CD14-positive monocyte (primary cell): ENCODE results near the gene ARFGAP1. TPM values are rescaled to one million over a fixed set of nuclear protein-coding genes. Genes with fewer than 3 reads are reported as not detected.

Source experiments
- DNase-seq, 3 donors: peaks; one replicate each; pipeline ENCODE4 v3.0.0-alpha.2; 2011 to 2022
- H2AFZ ChIP-seq: 2 replicates; pipeline ENCODE4 v1.6.0; 2012; ENCODE audit warnings: mild to moderate bottlenecking, low read depth, low read length, inconsistent platforms; ENCODE audit not compliant: insufficient read depth, poor library complexity, severe bottlenecking
- H3K27ac ChIP-seq, 2 donors: 1 replicate in 1 of 2; 2 replicates in 1 of 2; pipeline ENCODE4 v1.5.1; 2012 to 2013; ENCODE audit warnings: low read length in 2 of 2, control low read depth in 1 of 2, inconsistent platforms in 1 of 2, low read depth in 1 of 2, mild to moderate bottlenecking in 1 of 2
- H3K27me3 ChIP-seq, 2 donors: one replicate each; pipeline versions ENCODE4 v1.6.0 to v1.6.1; 2011 to 2013; ENCODE audit warnings: low read length in 2 of 2; ENCODE audit not compliant: control insufficient read depth in 2 of 2, insufficient read depth in 2 of 2
- H3K36me3 ChIP-seq, 2 donors: replicated peaks in 1 of 2; 1 replicate in 1 of 2; 2 replicates in 1 of 2; pipeline versions ENCODE4 v1.5.1 to v1.6.1; 2012 to 2013; ENCODE audit warnings: low read length in 2 of 2, control low read depth in 1 of 2, inconsistent platforms in 1 of 2, mild to moderate bottlenecking in 1 of 2; ENCODE audit not compliant: insufficient read depth in 2 of 2, control insufficient read depth in 1 of 2
- H3K4me1 ChIP-seq, 2 donors: 1 replicate in 1 of 2; 2 replicates in 1 of 2; pipeline versions ENCODE4 v1.5.1 to v1.6.1; 2012 to 2013; ENCODE audit warnings: low read length in 2 of 2, control low read depth in 1 of 2, inconsistent platforms in 1 of 2, mild to moderate bottlenecking in 1 of 2, moderate library complexity in 1 of 2; ENCODE audit not compliant: insufficient read depth in 2 of 2, control insufficient read depth in 1 of 2
- H3K4me2 ChIP-seq: replicated peaks from 2 replicates; pipeline ENCODE3; 2012; ENCODE audit warnings: low read length, moderate library complexity, mild to moderate bottlenecking; ENCODE audit not compliant: poor library complexity, severe bottlenecking; ENCODE audit errors: extremely low read depth
- H3K4me3 ChIP-seq, 3 experiments: fragments of 200-600 bp in 1 of 3; sonication (generic) in 1 of 3; replicated peaks in 1 of 3; 1 replicate in 2 of 3; 2 replicates in 1 of 3; pipeline ENCODE4 v1.5.1; 2011 to 2013; ENCODE audit warnings: low read length in 3 of 3, mild to moderate bottlenecking in 3 of 3, control low read depth in 2 of 3, low read depth in 2 of 3, inconsistent platforms in 1 of 3, moderate library complexity in 1 of 3
- H3K79me2 ChIP-seq: 2 replicates; pipeline ENCODE4 v1.6.0; 2012; ENCODE audit warnings: mild to moderate bottlenecking, control low read depth, inconsistent platforms, low read length, moderate library complexity; ENCODE audit not compliant: insufficient read depth
- H3K9ac ChIP-seq: 2 replicates; pipeline ENCODE4 v1.6.0; 2017; ENCODE audit warnings: low read length, mild to moderate bottlenecking; ENCODE audit not compliant: insufficient read depth, poor library complexity, severe bottlenecking
- H3K9me3 ChIP-seq, 2 donors: replicated peaks in 1 of 2; 1 replicate in 1 of 2; 2 replicates in 1 of 2; pipeline versions ENCODE4 v1.5.1 to v1.6.1; 2012 to 2013; ENCODE audit warnings: low read length in 2 of 2, control low read depth in 1 of 2; ENCODE audit not compliant: control insufficient read depth in 1 of 2, insufficient read depth in 1 of 2
- H4K20me1 ChIP-seq: 2 replicates; pipeline ENCODE4 v1.6.0; 2012; ENCODE audit warnings: mild to moderate bottlenecking, low read length, control low read depth, moderate library complexity; ENCODE audit not compliant: insufficient read depth
- H3K27ac Mint-ChIP-seq, 7 donors: one replicate each; pipeline ENCODE4 v1.8.0; 2020; ENCODE audit warnings: mild to moderate bottlenecking in 7 of 7, mixed read lengths in 7 of 7, moderate library complexity in 6 of 7, inconsistent platforms in 2 of 7
- H3K27me3 Mint-ChIP-seq, 3 donors: one replicate each; pipeline ENCODE4 v1.8.0; 2021 to 2022; ENCODE audit warnings: low read depth in 3 of 3, mild to moderate bottlenecking in 3 of 3, mixed read lengths in 3 of 3, moderate library complexity in 3 of 3, inconsistent platforms in 1 of 3
- H3K36me3 Mint-ChIP-seq, 2 donors: one replicate each; pipeline ENCODE4 v1.8.0; 2020; ENCODE audit warnings: mixed read lengths in 2 of 2, inconsistent platforms in 1 of 2, mild to moderate bottlenecking in 1 of 2
- H3K4me1 Mint-ChIP-seq: one replicate; pipeline ENCODE4 v1.8.0; 2020; ENCODE audit warnings: mild to moderate bottlenecking, mixed read lengths
- H3K4me3 Mint-ChIP-seq, 2 donors: one replicate each; pipeline ENCODE4 v1.8.0; 2020; ENCODE audit warnings: mild to moderate bottlenecking in 2 of 2, mixed read lengths in 2 of 2, moderate library complexity in 1 of 2
- H3K9me3 Mint-ChIP-seq, 7 donors: one replicate each; pipeline ENCODE4 v1.8.0; 2020 to 2022; ENCODE audit warnings: mixed read lengths in 7 of 7, mild to moderate bottlenecking in 6 of 7, moderate library complexity in 6 of 7, inconsistent platforms in 2 of 7
- CTCF ChIP-seq: fragments of 200-600 bp; IDR thresholded peaks from one replicate; pipeline ENCODE4 v1.8.0; 2022; ENCODE audit warnings: antibody characterized with exemption, mild to moderate bottlenecking
- WGBS: methylation state at CpG from one replicate; pipeline ENCODE4 v1.1.5; 2013; ENCODE audit warnings: missing lambda C conversion rate; ENCODE audit not compliant: insufficient coverage; 5-methylcytosine and 5-hydroxymethylcytosine counted together
- intact Hi-C, 2 donors: fragments of 100-400 bp; cut with micrococcal nuclease; formaldehyde crosslinking; loops; one replicate each; pipeline versions ENCODE4 v1.15.0 to v1.15.1; 2023
- polyA plus RNA-seq, 3 donors: library from polyadenylated mRNA; depleted of rRNA in 1 of 3; unstranded in 2 of 3; stranded (reverse) in 1 of 3; fragments of 300-500 nt in 2 of 3; fragments of >200 nt in 1 of 3; fragmentation: Illumina TruSeq in 2 of 3; gene quantifications; 1 replicate in 2 of 3; 2 replicates in 1 of 3; pipeline ENCODE4 v1.2.3, GENCODE V29; 2012 to 2021

The ARFGAP1 gene
- polyA plus RNA-seq, 3 donors: 11.2 to 99.8 (median 14.1) TPM

GRCh38 chr20:63315240-63315689, 42.7 kb downstream of the ARFGAP1 start:
- no peak overlapping the region for H2AFZ ChIP-seq
- no peaks in the 10 kb centered on the region for H3K4me1 Mint-ChIP-seq
- H3K79me2 ChIP-seq: no peaks in the 10 kb centered on the region
- no peaks in the 10 kb centered on the region for H3K27me3 ChIP-seq
- no peak for TF ChIP-seq CTCF
- no peak overlapping the region for H3K4me3 ChIP-seq
- no peaks in the 10 kb centered on the region for H3K9me3 Mint-ChIP-seq
- H4K20me1 ChIP-seq: no peaks in the 10 kb centered on the region
- no peaks in the 10 kb centered on the region for H3K36me3 Mint-ChIP-seq
- no peak overlapping the region for H3K9ac ChIP-seq
- H3K27ac ChIP-seq: no peak overlapping the region
- no peak for DNase-seq
- 62% methylated on average over 11 of the region's 15 CpGs for WGBS
- H3K9me3 ChIP-seq: no peaks in the 10 kb centered on the region
- intact Hi-C loops: no loop called here
- H3K4me3 Mint-ChIP-seq: no peak overlapping the region
- no peak overlapping the region for H3K4me2 ChIP-seq
- no peaks in the 10 kb centered on the region for H3K4me1 ChIP-seq
- H3K27me3 Mint-ChIP-seq: peaks cover 2 to 3% (median 2%) of the 10 kb centered on the region in 3 donors
- no peak overlapping the region for H3K27ac Mint-ChIP-seq
- no peaks in the 10 kb centered on the region for H3K36me3 ChIP-seq

- WGBS: 78% methylated on average over 24 of the region's 31 CpGs
- Mint-ChIP-seq H3K4me3 (no peak overlapping the region), H3K9me3 (no peaks in the 10 kb centered on the region), H3K4me1 (no peaks in the 10 kb centered on the region), H3K36me3 (no peaks in the 10 kb centered on the region), H3K27me3 (peaks cover 0 to 3% (median 2%) of the 10 kb centered on the region in 3 donors), H3K27ac (no peak overlapping the region)
- no peak for DNase-seq
- intact Hi-C loops: no loop called here
- no peak for TF ChIP-seq CTCF
- Histone ChIP-seq H3K4me1 (no peaks in the 10 kb centered on the region), H3K9me3 (no peaks in the 10 kb centered on the region), H3K79me2 (no peaks in the 10 kb centered on the region), H2AFZ (no peak overlapping the region), H3K36me3 (no peaks in the 10 kb centered on the region), H4K20me1 (no peaks in the 10 kb centered on the region), H3K9ac (no peak overlapping the region), H3K27ac (no peak overlapping the region), H3K27me3 (no peaks in the 10 kb centered on the region), H3K4me3 (no peak overlapping the region), H3K4me2 (no peak overlapping the region)
Observed at GRCh38 chr20:63315731-63316491, 43.3 kb downstream of the ARFGAP1 start.
